Raji (cell line): ENCODE measurements around the gene FBN3.

Experiments
- POLR2A ChIP-seq: IDR thresholded peaks from 2 replicates; pipeline ENCODE4 v1.6.1; 2011; ENCODE audit warnings: low read depth, low read length, control low read depth; ENCODE audit not compliant: insufficient read depth

Gene FBN3

DNA sequence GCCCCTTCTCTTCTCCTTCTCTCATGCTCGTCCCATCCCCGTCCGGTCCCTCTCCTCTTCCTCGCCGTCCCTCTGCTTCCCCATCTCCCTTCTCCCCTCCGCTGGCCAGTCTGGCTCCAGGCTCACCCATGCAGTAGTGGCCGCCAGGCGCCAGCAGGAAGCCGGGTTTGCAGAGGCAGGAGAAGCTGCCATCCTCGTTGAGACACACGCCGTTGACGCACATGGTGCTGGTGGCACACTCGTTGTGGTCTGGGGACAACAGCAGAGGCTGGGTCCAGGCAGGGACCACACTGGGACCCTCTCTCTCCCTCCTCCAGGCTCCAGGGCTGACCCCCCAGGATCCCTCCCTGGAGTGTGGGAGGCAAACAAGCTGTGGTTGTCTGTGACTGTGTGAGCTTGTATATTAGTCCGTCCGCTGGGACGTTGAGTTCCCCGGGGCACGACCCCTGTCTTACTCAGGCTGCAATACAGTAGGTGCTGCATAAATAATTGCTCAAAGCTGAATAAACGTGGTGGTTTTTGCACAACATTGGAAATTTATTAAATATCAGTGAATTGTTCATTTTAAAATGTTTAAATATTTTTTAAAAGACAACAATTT lies 16.4 kb downstream of the FBN3 start:
- no peak for TF ChIP-seq POLR2A

DNA sequence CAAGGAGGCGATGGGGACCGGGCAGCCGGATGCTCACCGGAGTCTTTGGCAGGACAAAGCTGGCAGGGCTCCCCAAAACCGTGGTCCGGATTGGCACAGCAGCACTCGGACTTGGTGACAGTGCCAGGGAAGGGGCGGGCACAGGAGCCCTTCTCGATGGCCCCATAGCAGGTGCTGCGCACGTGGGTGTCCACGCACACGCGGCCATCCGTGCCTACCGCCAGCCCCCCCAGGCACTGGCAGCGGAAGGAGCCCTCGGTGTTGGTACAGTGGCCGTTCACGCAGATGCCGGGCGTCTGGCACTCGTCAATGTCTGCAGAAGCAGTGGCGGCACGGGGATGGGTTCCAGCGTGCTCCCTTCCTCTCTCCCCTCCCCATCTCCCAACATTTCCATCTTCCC lies 17.9 kb downstream of the FBN3 start:
- TF ChIP-seq POLR2A, result no peak

DNA sequence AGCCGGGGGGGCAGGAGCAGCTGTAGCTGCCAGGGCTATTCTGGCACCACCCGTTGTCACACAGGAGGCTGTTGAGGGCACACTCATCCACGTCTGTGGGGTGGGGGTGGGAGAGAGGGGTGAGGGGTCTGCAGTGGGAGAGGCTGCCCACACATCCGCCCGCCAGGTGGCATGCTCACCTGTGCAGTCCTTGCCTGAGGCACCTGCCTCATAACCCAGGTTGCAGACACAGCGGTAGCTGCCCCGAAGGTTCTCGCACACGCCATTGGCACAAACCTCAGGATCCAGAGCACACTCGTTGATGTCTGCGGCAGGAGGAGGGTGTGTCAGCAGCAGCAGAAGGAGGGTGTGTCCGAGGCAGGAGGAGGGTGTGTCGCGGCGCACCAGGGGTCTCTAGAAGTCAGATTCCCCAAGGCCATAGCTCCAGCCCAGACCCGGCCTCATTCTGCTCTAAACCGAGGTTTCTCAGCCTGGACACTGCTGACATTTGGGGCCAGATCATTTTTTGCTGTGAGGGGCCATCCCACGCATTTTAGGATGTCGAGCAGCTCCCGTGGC lies 20.3 kb downstream of the FBN3 start:
- TF ChIP-seq POLR2A, result no peak

DNA sequence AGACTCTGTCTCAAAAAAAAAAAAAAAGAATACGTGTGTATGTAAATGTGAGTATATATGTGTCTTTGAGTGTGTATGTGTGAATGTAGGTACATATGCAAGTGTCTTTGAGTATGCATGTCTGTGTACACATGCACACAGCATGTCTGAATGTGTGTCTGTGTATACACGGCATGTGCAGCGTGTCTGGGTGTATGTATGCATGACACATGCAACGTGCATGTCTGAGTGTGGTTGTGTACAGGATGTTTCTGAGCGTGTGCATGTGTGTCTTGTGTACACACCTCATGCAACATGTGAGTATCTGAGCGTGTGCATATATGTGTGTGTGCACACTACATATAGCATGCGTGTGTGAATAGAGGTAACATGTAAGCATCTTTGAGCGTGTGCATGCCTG lies 20.8 kb downstream of the FBN3 start:
- no peak for TF ChIP-seq POLR2A

DNA sequence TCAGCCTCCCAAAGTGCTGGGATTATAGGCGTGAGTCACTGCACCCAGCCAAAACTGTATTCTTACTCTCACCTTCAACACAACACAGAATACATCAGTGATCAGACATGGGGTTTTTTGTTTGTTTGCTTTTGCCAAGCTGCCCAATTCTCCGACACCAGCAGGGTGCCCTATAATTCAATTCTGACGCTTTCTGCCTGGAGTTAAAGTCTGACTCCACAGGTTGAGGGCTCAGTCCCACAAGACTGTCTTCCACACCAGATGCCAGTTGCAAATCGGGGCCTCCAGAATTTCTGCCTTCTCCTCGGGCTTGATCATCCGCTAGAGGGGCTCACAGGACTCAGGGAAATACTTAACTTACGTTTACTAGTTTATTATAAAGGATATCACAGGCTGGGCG lies 22.1 kb downstream of the FBN3 start:
- no peak for TF ChIP-seq POLR2A

DNA sequence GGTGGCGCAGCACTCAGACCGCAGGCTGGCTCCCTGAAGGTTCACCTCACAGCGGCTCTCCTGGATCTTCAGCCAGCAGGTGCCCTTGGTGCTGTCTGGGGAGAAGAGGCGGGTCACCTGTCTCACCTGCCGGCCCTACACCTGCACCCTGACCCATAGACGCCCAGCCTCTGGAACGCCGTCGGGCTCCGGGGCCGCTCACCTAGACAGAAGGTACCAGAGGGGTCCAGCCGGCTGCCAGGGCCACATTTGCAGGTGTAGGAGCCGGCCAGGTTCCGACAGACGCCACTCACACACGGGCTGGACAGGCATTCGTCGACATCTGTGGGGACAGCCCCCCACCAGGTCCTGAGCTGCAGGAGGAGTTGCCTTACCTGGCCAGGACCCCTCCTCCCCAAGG lies 22.9 kb downstream of the FBN3 start:
- no peak for TF ChIP-seq POLR2A

DNA sequence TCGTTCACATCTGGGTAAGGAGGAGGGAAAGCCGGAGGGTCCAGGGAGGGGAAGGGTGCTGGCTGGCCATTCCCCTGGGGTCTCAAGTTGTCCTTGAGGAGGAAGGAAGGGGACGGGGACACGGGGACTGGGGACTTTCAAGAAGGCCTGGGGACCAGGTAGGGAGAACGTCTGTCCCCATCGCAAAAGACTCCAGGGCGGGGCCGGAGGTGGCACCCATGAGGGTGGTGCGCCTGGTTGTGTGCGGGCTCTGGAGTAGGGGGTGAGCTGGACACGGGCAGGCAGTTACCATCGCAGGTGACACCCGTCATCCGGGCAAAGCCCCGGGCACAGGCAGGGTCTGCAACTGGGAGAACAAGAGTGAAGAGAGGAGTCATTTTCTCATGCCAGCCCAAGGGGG lies 23.4 kb downstream of the FBN3 start:
- TF ChIP-seq POLR2A, result no peak

DNA sequence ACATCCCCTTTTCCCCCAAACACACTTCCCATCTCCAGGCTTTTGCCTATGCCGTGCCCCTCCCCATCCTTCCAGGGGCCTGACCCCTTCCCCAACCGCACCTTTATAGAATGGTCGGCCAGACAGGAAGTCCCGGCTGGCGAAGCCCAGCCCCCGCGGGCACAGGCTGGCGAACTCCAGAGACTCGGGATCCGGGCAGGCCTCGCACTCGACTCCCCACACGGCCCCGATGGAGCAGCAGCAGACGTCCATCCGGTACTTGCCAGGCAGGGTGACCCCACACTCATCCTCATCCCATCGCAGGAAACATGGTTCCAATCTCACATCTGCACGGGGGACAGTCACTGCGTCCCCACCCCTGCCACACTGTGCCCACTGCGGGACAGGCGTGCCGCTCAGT lies 25.7 kb downstream of the FBN3 start:
- no peak for TF ChIP-seq POLR2A

DNA sequence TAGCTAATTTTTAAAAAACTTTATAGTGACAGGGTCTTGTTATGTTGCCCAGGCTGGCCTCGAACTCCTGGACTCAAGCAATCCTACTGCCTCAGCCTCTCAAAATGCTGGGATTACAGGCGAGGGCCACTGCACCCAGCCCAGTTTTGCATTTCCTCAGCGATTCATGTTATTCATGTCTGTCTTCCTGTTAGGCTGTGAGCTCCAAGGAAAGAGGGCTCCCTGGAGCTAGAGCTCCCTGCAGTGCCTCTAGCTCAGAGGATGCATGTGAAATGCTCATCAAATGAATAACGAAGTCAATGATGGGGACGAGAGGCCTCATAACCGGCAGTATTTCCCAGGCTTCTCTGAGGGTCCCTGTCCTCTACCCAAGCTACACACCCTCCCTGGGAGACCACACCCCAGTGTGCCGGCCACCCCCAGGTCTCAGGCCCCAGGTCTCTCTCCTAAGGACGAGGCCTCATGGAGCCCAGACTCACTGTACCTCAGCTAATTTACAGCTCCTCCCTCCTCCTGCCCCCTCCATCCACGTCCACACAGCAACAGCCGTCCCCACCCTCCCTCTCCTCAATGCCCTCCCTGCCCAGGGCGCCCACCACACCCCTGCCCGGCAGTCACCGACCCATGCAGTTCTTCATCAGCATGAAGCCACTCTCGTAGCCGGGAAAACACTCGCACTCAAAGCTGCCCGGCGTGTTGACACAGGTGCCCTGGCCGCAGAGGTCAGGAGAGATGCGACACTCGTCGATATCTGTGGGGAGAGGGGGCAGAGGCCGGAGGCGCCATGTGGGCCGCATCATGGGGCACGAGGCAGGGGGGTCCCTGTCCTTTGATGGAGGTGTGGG lies 28.5 kb downstream of the FBN3 start:
- no peak for TF ChIP-seq POLR2A

DNA sequence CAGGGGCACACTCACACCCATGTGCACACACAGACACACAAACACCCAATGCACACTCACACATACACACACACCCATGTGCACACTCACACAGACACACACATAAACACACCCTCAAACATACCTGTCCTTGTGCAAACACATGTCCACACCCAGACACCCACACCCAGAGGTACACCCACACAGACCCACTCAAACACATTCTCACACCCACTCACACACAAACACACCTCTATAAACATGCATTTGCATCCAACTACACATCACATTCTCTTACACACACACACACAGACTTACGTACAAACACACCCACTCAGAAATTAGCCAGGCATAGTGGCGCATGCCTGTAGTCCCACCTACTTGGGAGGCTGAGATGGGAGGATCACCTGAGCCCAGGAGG lies 31.4 kb downstream of the FBN3 start:
- no peak for TF ChIP-seq POLR2A

DNA sequence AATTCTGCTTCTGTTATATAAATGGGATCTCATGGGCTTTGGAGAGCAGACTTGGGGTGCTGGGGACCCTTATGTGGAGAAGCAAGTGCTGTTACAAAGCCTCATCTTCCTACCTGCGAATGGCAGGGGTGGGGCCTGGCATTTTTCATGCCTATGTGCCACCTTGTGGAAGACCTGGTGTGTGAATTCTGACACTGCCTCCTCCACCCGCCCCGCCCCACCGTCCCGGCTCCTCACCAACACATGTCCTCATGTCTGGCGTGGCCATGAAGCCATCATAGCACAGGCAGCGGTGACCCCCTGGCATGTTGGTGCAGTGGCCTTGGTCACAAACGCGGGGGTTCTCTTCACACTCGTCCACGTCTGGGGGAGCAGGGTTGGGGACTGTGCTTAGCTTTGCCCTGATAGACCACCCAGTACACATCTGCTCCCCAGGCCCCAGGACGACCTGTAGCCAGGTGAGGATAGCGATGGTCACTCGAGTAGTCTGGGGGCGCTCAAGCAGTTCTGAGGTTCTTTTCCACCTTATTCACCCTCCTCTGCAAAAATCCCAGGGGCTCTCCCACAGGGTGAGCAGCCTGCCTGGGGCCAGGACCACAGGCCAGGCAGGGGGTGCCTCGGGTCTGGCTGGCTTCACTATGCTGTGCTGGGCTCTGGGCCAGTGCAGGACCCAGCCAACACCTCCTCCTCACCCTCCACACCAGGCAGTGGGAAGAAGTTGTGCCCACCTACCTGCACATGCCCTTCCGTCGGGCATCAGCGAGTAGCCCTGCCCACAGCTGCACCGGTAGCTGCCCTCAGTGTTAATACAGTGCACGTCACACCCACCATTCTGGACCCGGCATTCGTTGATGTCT lies 32.7 kb downstream of the FBN3 start:
- TF ChIP-seq POLR2A, result no peak

DNA sequence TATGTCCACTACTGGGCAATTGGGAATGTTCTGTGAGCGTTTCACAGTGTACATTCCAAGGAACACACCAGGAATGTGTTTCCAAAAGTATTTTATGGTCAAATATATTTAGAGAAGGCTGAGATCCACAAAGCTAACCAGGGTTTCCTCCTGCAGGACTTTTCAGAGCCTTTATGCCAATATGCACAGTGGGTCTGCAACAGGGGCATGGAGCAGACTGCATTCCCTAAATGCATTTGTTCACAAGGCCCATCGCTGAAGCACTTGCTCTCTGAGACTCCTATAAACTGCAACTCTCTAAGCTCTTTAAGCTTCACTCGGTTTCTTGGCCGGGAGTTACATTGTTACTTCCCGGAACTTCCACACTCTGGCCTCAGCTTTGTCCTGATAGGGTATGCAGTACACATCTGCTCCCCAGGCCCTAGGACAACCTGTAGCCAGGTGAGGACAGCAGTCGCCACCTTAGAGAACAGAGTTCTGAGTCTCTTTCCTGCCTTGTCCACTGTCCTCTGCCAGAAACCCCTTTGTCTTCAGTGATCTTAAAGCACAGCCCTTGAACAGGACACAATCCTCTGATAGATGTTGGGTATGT lies 33.5 kb downstream of the FBN3 start:
- no peak for TF ChIP-seq POLR2A

DNA sequence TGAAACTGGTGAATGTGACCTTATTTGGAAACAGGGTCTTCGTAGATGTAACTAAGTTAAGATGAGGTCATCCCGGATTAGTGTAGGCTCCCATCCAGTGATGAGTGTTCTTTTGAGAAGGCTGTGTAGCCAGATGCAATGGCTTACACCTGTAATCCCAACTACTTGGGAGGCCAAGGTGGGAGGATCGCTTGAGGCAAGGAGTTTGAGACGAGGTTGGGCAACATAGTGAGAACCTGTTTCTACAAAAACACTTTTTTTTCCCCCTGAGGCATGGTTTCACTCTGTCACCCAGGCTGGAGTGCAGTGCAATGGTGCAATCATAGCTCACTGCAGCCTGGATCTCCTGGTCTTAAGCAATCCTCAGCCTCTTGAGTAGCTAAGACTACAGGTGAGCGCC lies 36.4 kb downstream of the FBN3 start:
- TF ChIP-seq POLR2A, result no peak

DNA sequence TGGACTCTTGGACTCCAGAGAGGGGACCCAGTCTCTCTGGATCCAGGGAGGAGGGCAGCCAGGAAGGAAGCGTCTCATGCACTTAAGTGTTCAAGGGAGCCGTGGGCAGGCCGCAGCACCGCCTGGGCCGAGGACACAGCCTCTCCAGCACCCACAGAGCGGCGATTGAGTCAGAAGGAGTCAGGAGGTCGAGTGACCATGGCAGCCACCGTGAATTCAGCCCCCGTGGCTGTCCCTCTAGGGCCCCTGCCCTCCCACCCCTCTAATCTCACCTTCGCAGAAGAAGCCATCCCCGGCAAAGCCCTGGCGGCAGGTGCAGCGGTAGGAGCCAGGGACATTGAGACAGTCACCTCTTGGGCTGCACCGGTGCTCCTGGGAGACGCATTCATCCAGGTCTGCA lies 38.0 kb downstream of the FBN3 start:
- TF ChIP-seq POLR2A, result no peak

DNA sequence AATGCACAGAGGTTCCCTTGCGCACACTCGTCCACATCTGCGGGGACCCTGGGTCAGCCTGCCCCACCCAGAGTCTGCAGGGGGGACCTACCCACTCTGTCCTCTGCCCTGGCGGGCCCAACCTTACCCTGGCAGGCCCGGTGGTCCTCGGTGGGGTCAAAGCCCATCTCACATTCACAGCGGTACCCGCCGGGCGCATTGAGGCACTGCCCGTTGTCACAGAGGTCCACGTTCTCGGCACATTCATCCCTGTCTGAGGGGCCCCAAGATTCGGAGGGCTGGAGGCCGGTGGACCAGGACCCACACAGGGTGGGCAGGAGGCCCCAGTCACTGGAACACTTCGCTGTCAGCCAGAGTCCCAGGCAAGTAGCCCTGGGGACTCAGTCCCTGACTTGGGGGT lies 38.5 kb downstream of the FBN3 start:
- TF ChIP-seq POLR2A, result no peak
